PC-3 (cell line): Measurements from ENCODE around the gene PIR.

Experiments used
- CTCF ChIP-seq: fragments of 300-600 bp; sonication (generic); conservative IDR thresholded peaks from 2 replicates; pipeline ENCODE4 v1.5.1; 2017; ENCODE audit warnings: antibody characterized with exemption, low read depth, mild to moderate bottlenecking, low read length
- EZH2 ChIP-seq: fragments of 300-600 bp; sonication (generic); IDR thresholded peaks from one replicate; pipeline ENCODE4 v1.6.1; 2017; ENCODE audit warnings: antibody characterized with exemption, mild to moderate bottlenecking, low read length; ENCODE audit not compliant: unreplicated experiment
- EZH2phosphoT487 ChIP-seq: fragments of 300-600 bp; sonication (generic); IDR thresholded peaks from 2 replicates; pipeline ENCODE4 v1.6.1; 2018; ENCODE audit warnings: mild to moderate bottlenecking, antibody characterized with exemption, low read length, borderline replicate concordance

GRCh38 chrX:15350329-15350996 is 142.7 kb downstream of the PIR start:
- TF ChIP-seq CTCF, result no peak
- TF ChIP-seq EZH2, result no peak
- no peak for TF ChIP-seq EZH2phosphoT487
